NCI-H2196 treated with DMSO at 0.1 percent for 48 hours (cell line): ENCODE measurements around the gene RNF41.
"Not testable (repeated sequence)": the region's sequence is repeated elsewhere in the genome, so short reads cannot be mapped to it uniquely, and the experiment has no call there.

ENCODE experiments used
- DNase-seq: peaks from one replicate; lab custom pipeline; 2025; ENCODE audit not compliant: unreplicated experiment; lab: John Stamatoyannopoulos, UW

Gene RNF41

DNA sequence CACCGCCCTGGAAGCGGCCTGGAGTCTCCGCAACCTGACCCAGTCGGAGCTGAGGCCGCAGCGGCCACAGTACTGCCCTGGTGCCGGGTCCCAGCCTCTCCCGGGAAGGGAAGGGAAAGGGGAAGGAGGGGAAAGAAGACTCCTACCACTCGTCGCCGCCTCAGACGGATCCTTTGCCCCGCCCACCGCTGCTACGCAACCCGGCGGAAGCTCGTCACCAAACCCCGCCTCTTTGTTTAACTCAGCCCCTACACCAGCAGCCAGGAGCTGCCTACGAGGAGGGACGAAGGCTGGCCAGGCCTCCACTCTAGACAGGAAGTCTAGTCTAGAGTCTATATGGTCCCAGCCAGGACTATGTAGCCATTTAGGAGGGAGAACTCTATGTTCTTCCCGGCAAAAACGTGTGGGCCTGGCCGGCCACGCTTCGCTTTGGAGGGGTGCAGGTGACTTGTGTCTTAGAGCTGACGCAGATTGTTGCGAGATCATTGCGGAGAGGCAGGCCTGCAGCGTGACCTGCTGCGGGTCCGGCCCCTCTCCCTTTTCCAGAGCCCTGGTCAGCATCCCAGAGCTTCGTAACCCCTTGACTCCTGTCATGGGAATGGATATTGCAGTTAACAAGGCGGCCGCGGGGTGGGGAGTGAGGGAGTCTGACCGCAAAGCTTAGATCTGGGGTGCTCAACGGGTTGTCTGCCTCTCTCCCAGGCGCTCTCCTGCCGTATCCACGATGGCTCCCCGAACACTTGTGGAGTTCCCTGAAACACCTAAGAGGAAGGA is at the start of gene RNF41:
RNF41 (minus strand) TSS at position 166 of the 774 bp plus-strand sequence. CDS start 7,875 bp downstream, outside the sequence.
- DNase-seq: peak; percentile 97

DNA sequence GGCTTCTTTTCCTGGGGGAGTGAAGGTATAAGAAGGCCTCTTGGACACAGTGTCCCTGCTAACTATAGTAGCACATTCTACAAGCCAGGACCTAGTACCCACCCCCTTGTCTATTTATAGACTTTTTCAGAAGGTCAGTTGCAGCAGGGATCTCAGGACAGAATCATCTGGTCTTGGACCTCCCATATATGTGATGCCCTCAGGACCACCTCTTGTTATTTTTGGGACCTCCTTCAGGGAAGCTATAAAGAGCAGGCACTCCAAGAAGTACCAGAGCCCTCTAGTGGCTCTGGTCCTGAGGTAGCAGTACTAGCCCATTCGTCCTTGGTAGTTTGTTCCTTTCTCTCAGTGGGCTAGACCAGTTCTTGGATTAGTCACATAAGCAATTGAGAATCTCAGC is 49.3 kb upstream of the RNF41 start:
- no peak for DNase-seq

DNA sequence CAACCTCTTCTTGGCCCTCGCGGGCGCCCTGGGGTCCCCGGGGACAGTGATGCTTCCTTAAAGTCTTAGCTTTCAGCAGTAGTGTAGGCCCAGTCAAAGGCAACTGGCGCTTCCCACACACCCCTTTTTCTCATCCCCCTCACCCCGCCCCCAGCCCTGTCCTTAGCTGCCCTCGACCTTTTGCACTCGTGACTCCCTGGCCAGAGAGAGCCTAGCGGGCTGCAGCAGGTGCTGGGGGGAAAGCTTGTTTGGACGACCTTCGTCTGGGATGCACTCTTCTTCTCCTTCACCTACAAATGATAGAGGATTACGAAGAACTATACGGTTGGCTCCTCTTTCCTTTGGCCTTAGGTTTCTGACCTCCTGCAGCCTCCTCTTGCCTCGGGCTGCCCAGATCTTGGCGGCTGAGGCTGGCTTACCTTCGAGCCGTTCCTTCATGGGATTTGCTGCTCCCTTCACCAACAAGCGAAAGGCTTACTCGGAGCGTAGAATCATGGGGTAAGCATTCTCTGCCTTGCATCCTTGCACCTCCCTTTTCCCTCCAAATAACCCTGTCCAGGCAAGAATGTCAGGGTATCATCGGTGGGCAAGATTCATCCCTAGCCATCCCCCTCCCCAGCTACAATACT is 45.8 kb upstream of the RNF41 start:
- peak; percentile 9 for DNase-seq

DNA sequence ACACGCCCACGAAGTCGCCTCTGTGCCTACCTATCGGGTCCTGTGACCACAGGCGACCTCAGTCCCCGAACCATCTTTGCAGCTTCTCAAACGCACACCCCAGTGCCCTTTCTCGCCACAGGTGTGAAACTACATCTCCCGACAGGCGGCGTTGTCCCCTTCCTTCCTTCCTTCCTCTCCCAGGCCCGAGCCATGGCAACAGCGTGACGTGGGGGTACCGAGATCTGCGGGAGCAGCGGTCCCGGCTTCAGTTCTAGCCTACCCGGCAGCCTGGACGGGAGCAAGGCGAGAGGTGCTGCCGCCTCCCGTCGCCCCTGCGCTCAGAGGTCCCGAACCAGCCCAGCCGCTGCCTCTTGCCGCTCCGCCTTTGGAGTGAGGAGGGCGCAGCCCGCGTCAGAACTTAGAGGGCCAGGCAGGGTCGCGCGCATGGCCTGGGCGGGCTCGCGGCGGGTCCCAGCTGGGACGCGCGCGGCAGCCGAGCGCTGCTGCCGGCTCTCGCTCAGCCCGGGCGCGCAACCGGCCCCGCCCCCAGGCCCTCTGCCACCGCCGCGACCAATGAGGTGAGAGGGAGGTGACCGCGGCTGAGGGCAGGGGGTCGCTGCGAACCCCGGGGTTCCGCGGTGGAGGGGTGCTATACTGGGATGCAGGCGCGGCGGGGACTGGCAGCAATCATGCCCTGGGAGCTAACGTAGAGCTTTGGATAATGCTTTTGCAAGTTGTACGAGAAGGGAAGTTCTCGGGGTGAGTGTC is 45.1 kb upstream of the RNF41 start, which contains the start of gene COQ10A:
COQ10A (plus strand) TSS at position 250 of the 750 bp plus-strand sequence; CDS start at position 427, 177 bp downstream.
- DNase-seq: peak; percentile 88

DNA sequence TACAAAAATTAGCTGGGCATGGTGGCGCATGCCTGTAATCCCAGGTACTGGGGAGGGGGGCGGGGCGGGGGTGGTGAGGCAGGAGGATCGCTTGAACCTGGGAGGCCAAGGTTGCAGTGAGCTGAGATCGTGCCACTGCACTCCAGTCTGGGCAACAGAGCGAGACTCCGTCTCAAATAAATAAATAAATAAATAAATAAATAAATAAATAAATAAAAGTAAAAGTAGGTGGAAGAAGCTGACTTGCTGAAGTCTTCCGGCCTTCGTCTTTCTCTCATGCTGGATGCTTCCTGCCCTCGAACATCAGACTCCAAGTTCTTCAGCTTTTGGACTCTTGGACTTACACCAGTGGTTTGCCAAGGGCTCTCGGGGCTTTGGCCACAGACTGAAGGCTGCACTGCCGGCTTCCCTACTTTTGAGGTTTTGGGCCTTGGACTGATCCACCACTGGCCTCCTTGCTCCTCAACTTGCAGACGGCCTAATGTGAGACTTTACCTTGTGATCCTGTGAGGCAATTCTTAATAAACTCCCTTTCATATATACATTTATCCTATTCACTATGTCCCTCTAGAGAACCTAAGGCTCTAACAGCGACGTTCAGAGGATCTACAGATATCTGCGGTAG is 44.5 kb upstream of the RNF41 start:
- not testable (repeated sequence) for DNase-seq

DNA sequence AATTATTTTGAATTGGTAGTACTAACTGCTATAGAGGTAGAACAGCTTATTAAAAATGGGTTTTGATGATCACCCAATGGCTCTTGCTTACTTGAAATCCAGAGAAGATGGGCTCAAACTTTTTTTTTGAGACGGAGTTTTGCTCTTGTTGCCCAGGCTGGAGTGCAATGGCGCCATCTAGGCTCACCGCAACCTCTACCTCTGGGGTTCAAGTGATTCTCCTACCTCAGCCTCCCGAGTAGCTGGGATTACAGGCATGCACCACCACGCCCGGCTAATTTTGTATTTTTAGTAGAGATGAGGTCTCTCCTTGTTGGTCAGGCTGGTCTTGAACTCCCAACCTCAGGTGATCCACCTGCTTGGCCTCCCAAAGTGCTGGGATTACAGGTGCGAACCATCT is 41.2 kb upstream of the RNF41 start:
- DNase-seq: not testable (repeated sequence)

DNA sequence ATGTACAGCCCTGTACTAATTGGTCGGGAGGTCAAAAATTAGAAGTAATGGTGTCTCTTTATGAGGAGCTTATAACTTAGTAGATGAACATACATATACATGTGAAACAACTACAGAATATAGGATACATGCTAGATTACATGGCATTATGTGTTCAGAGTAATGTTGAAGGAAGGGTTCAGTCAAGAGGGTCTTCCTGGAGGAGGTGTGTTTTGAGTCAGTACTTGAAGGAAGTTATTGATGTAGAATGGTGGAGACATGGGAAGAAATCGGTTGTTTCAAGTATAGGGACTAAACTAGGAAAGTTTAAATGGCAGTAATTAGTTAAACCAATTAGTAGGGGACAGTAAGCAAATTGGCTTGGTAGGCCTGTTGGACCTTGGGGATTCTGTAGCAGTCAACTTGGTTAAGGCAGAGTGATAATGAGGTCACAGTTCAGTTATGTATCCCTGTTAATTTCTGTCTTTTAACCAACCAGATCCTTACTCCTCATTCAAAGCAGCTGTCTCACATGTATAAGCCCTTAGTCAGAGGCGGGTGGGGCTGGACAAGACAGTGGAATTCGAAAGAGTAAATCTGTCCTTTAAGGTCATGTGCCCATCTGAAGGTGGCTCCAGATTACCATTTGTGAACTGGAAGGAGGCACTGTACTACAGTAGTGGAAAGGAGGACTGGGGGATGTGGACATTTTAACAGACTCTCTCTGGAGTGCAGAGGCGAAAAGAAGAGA is 39.9 kb upstream of the RNF41 start:
- DNase-seq: no peak

DNA sequence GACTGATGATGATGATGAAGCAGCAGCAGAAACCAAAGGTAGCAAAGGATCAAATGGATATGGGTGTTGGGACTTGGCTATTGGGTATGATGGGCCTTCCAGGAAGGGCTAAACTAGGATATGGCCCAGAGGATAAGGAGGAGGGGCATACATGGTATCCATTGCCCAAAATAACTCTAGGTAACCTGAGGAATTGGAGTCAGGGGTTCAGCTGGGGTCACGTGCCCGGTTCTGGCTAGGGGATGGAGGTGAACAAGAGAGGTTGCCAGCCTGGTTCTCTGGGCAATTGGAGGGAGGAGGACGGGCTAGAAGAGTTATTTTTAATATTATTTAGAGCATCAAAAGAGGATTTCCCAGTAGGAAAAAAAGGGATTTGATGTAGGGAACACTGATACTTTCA is 39.2 kb upstream of the RNF41 start:
- no peak for DNase-seq

DNA sequence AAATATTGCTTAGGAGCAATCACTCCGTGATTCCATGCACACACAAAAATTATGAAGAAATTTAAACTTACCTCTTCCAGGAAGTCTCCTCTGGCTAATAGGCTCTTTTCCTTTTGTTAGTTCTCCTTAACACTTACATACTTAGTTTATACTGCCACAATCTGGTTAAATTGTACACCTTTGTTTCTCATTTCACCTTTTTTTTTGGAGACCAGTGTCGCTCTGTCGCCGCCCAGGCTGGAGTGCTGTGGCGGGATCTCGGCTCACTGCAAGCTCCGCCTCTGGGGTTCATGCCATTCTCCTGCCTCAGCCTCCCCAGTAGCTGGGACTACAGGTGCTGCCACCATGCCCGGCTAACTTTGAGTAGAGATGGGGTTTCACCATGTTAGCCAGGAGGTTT is 38.7 kb upstream of the RNF41 start:
- DNase-seq: no peak

DNA sequence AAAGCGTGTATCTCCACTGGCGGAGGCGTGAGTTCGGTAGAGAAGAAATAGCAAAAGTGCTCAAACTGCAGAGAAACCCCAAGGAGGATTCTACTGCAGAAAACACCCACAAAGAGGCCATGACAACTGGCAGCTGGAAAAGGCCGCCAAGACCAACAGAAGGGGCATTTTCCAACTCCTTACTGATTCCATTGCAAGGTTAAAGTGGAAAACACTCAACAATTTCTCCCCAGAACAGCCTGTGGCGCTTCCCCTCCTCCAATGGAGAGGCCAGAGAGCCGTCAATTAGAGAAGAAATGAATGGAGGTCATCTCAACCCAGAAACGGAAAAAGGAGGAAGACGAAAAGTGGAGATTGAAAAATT is 37.1 kb upstream of the RNF41 start:
- no peak for DNase-seq

DNA sequence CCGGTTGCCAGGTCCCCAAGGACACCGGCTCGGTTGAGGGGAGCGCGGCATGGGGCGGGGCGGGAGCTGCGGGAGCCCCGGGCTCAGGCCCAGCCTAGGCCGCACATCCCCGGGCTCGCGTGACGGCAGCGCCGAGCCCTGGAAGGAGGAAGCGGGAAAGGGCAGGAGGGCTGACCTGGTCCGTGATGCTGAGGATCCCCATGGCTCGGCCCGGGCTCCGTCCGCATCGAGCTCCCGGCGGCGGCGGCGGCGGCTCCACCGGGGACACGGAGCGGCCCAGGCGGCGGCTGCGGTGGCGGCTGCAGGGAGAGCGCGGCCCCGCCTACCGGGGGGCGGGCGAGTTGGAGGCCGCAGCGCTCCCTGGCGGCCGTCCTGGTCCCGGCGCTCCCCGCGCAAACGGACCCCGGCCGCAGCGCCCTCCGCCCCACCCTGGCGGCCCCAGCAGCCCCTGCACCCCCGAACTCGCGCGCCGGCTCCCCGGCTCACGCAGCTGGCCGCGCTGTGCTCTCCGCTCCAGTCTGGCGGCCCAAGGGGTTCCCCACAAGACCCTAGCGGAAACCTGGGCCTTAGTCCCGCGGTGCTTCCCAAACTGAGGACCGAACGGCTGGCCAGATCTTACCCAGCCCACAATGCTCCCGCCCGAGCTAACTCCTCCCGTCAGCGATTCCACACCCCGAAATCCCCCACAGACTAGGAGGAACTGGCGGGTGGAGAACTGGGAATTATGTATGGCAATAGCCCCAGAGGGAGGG is 36.5 kb upstream of the RNF41 start, which contains the start of gene ANKRD52:
ANKRD52 (minus strand) TSS at position 317 of the 752 bp plus-strand sequence; CDS start at position 202, 115 bp downstream.
- peak; percentile 65 for DNase-seq

DNA sequence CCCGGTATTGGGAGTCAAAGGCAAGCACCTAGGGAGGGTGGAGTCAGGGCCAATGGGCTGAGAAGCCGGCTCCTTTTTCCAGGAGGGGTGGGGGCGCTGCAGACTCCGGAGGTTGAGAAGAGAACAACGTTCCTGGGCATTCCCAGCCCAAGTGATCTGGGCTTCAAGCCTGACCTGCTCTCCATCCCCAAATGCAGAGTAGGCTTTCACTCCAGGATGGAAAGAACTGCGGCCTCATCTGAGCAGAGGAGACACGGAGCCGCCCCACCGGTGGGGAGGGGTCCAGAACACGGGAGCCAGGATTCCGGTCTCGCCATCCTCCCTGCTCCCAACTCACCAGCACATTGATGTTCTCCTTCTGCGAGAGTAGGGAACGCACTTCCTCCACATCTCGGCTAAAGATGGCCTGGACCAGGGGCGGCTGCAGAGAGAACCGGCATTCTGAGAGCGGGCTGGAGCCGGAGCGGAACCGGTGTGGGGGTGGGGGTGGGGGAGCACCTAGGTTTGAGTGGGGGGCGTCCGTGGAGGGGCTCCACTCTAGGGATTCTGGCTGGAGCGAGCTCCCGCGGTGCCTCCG is 35.9 kb upstream of the RNF41 start:
- no peak for DNase-seq

DNA sequence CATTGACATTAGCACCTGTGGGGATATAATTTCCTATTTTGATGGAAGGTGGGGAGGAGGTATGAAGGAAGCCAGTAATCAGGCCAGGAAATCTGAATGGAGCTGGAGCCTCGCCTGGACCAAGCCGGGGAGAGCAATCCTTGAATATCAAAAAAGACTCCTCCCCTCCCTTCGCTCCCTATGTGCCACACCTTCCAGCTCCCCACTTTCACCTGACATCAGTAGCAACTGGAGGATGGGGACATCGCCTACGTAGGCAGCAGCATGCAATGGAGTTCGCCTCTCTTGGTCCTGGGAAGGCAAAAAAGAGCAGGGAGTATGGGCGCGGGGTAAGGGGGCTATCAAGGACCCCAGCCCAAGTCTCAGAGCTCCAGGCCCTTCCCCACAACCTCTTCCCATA is 35.3 kb upstream of the RNF41 start:
- DNase-seq: no peak

DNA sequence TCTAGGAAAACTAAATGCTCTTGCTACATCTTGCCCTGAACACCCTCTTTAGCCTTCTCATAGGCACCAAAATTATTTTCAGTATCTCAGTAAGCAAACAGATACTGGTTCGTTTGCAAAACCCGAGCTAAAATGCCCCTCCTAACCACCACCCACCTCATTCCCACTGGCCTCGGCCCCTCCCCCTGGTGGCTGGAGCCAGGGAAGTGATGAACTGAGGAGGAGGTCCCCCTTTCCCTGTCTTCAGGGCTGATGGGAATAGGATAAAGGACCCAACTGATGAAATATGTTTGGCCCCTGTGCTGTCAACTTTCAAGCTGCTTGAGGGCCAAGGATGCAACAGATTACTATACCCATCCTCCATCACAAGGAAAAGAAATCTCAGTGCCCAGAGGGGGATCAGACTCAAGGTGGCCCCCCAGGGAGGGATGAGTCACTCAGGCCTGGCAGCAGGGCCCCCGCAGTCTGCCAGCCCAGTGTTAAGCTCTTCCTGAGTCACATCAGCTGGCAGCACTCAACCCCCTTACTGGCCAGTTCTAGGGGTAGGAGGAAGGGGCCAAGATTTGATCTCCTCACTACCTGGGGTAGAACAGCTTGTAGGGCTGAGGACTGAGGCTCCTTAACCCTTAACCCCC is 34.7 kb upstream of the RNF41 start:
- no peak for DNase-seq

DNA sequence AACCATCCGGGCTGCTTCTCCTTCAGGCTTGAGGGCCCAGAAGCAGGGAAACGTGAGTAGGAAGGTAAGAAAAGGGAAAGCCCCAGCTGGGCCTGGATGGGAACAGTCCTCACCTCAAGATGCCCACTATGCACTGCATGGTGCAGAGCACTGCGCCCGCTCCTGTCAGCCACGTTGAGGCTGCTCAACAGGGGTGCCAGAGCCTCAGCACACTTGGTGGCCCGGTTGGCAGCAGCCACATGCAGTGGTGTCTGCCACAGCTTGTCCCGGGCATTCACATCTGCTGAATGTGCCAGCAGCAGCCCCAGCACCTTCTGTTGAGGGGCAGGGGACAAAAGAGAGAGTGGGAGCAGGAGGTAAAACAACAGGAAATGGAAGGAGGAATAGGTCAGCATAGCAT is 33.9 kb upstream of the RNF41 start:
- DNase-seq: no peak

DNA sequence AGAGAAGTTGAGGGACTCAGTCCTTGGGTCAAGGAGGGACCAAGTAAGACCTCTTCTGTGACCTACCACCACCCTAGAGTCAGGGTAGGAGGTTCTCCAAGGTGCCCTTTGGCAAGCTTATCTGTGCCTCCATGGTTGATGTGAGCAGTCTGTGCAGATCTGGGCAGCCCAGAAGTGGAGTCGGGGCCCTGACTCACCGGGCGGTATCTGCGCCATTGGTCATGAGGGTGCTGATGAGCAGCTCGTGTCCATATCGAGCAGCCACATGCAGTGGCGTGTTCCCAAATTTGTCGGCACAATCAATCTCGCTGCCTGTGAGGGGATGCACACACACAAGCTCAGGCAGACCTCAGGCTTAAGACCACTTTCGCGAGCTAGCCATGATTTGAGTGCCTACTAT is 31.4 kb upstream of the RNF41 start:
- no peak for DNase-seq

DNA sequence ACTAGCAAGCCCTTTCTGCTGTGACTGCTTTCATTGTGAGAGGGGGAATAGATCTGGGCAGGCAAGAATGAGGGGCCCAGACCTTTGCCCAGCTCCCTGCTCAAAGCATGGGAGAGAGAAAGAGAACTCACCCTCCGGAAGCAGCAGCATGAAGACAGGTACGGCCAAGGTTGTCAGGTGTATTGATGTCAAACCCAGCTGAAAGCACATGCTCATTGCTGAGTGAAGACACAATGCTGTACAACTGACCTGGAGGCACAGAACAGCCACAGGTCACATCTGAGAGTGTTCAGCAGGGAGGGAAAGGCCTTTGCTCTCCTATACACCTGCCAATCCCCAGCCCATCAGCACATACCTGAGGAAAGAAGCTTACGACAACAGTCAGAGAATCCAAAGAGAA is 30.9 kb upstream of the RNF41 start:
- DNase-seq: no peak

DNA sequence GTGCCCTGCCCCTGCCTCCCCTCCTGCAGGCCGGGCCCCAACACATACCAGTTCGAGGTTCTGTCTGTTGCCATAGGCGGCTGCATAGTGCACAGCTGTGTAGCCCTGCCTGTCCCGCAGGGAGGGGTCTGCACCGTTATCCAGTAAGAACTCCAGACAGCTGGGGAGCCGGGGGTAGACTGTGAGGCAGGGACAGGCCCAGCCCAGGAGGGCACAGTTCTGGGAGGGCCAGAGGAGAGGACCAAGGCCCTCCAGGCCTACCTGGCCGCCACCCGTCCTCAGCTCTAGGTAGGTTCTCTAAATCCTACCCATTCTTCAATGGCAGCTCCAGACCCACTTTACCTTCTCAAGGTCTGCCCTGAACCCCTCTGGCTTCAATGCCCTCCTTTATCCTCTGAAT is 27.0 kb upstream of the RNF41 start:
- no peak for DNase-seq

DNA sequence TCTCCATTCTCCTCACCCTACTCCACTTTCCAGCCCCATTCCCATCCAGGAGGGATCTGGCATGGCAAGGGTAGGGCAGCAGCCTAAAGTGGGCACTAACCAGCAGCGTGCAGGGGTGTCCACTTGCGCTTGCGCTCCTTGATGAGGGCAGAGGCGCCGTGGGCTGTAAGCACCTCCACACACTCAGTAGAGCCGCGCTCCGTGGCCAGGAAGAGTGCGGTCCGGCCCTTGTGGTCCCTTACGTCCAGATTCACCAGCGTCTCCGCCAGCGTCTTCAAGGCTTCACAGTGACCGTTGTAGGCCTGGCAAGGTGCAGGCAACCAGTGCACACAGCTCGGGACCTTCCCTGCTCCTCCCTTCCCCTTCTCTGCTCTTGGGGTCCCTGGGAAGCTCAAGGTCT is 26.2 kb upstream of the RNF41 start:
- DNase-seq: no peak
